Activated CD8-positive, alpha-beta T cell treated with anti-CD3 and anti-CD28 coated beads for 36 hours (primary cell): ENCODE measurements around the gene RTKN. TPM values are rescaled to one million over a fixed set of nuclear protein-coding genes. Genes with fewer than 3 reads are reported as not detected.
A peak's percentile ranks its signal among the peaks of the same experiment; 100 is the strongest.

Source experiments
- ATAC-seq: fragments of 200-7000 bp; cut with Tn5 transposase; one replicate; pipeline ENCODE4 v1.10.0; 2021; ENCODE audit warnings: mild to moderate bottlenecking, moderate library complexity
- CTCF ChIA-PET: fragments of 350-600 bp; sonication (Branson Sonifier 250); formaldehyde crosslinking; loops from one replicate; lab custom pipeline; 2021; ENCODE audit warnings: antibody characterized with exemption; lab: Charles Lee
- POLR2A ChIA-PET: fragments of 350-600 bp; sonication (Branson Sonifier 250); formaldehyde crosslinking; loops from one replicate; lab custom pipeline; 2021; ENCODE audit warnings: antibody characterized with exemption; lab: Charles Lee
- DNase-seq: peaks from one replicate; pipeline ENCODE4 v3.0.0-alpha.2; 2020
- H3K27ac Mint-ChIP-seq: one replicate; pipeline ENCODE4 v1.8.0; 2021; ENCODE audit warnings: mild to moderate bottlenecking, mixed read lengths
- H3K27me3 Mint-ChIP-seq: one replicate; pipeline ENCODE4 v1.8.0; 2021; ENCODE audit warnings: mixed read lengths
- H3K36me3 Mint-ChIP-seq: one replicate; pipeline ENCODE4 v1.8.0; 2021; ENCODE audit warnings: low read depth, mixed read lengths
- H3K4me1 Mint-ChIP-seq: one replicate; pipeline ENCODE4 v1.8.0; 2021; ENCODE audit warnings: low read depth, mixed read lengths
- H3K4me3 Mint-ChIP-seq: one replicate; pipeline ENCODE4 v1.8.0; 2021; ENCODE audit warnings: mild to moderate bottlenecking, moderate library complexity, mixed read lengths
- H3K9me3 Mint-ChIP-seq: one replicate; pipeline ENCODE4 v1.8.0; 2021; ENCODE audit warnings: mixed read lengths
- CTCF ChIP-seq: fragments of 200-600 bp; IDR thresholded peaks from one replicate; pipeline ENCODE4 v1.8.0; 2022; ENCODE audit warnings: antibody characterized with exemption, mild to moderate bottlenecking
- intact Hi-C: fragments of 100-400 bp; cut with micrococcal nuclease; formaldehyde crosslinking; loops from one replicate; pipeline ENCODE4 v1.10.0; 2022
- total RNA-seq, 2 experiments: library from RNA; stranded (reverse); gene quantifications; one replicate each; pipeline ENCODE4 v1.2.3, GENCODE V29; 2021

Gene RTKN
- total RNA-seq, 2 experiments from 2014 or later = 1.2 to 1.6 TPM

- DNase-seq (no peak), ATAC-seq (no peak)
- no peak for TF ChIP-seq CTCF
- intact Hi-C loops = no loop called here
- no peaks in the 10 kb centered on the region for H3K9me3 Mint-ChIP-seq
- H3K4me3 Mint-ChIP-seq = no peak overlapping the region
- no peaks in the 10 kb centered on the region for H3K36me3 Mint-ChIP-seq
- no peaks in the 10 kb centered on the region for H3K4me1 Mint-ChIP-seq
- peaks cover 11% of the 10 kb centered on the region for H3K27me3 Mint-ChIP-seq
- CTCF ChIA-PET = no interaction called here
- POLR2A ChIA-PET = no interaction called here
- H3K27ac Mint-ChIP-seq = no peak overlapping the region
These were observed 34.1 kb downstream of the RTKN start for GRCh38 chr2:74407682-74408081.

- intact Hi-C loops = no loop called here
- Mint-ChIP-seq H3K9me3 (no peaks in the 10 kb centered on the region), H3K4me1 (no peaks in the 10 kb centered on the region), H3K27me3 (peaks cover 11% of the 10 kb centered on the region), H3K27ac (no peak overlapping the region), H3K4me3 (no peak overlapping the region), H3K36me3 (no peaks in the 10 kb centered on the region)
- DNase-seq (no peak), ATAC-seq (peak; percentile 37)
- ChIA-PET CTCF (no interaction called here), POLR2A (no interaction called here)
- no peak for TF ChIP-seq CTCF
These were observed 35.7 kb downstream of the RTKN start for GRCh38 chr2:74406035-74406434.

GRCh38 chr2:74401891-74402290 lies 39.8 kb downstream of the RTKN start:
- ChIA-PET POLR2A (interaction anchor here (1.2 kb wide), 1 partner anchor 10 kb away, joined by 3 read pairs; no protein-coding TSS in a partner anchor), CTCF (interaction anchor here (0.9 to 2.3 kb wide), 7 partner anchors 10 to 152 kb away, joined by 3 to 14 read pairs (median 3); no protein-coding TSS in a partner anchor)
- intact Hi-C loops = no loop called here
- Mint-ChIP-seq H3K27me3 (peaks cover 5% of the 10 kb centered on the region), H3K27ac (no peak overlapping the region), H3K9me3 (no peaks in the 10 kb centered on the region), H3K4me1 (peaks cover 2% of the 10 kb centered on the region), H3K4me3 (no peak overlapping the region), H3K36me3 (no peaks in the 10 kb centered on the region)
- ATAC-seq (no peak), DNase-seq (no peak)
- no peak for TF ChIP-seq CTCF

GRCh38 chr2:74399785-74400184 lies 42.0 kb downstream of the RTKN start:
- H3K9me3 Mint-ChIP-seq = no peaks in the 10 kb centered on the region
- DNase-seq (no peak), ATAC-seq (peak; percentile 85)
- POLR2A ChIA-PET = interaction anchor here (1.0 kb wide), 1 partner anchor 22 kb away, joined by 3 read pairs; no protein-coding TSS in a partner anchor
- H3K4me3 Mint-ChIP-seq = no peak overlapping the region
- intact Hi-C loops = loop anchor here (10.0 kb wide), 1 partner anchor 145 kb away; no protein-coding TSS in a partner anchor
- CTCF ChIA-PET = interaction anchor here (1.2 to 1.9 kb wide), 5 partner anchors 12 to 150 kb away, joined by 3 to 9 read pairs (median 8); no protein-coding TSS in a partner anchor
- no peaks in the 10 kb centered on the region for H3K27me3 Mint-ChIP-seq
- peaks cover 2% of the 10 kb centered on the region for H3K4me1 Mint-ChIP-seq
- H3K27ac Mint-ChIP-seq = no peak overlapping the region
- no peaks in the 10 kb centered on the region for H3K36me3 Mint-ChIP-seq
- peak; percentile 67 for TF ChIP-seq CTCF

- intact Hi-C loops = loop anchor here (10.0 kb wide), 1 partner anchor 141 kb away; no protein-coding TSS in a partner anchor
- H3K9me3 Mint-ChIP-seq = no peaks in the 10 kb centered on the region
- peaks cover 2% of the 10 kb centered on the region for H3K4me1 Mint-ChIP-seq
- DNase-seq (no peak), ATAC-seq (no peak)
- POLR2A ChIA-PET = no interaction called here
- TF ChIP-seq CTCF = no peak
- CTCF ChIA-PET = no interaction called here
- H3K4me3 Mint-ChIP-seq = no peak overlapping the region
- H3K27ac Mint-ChIP-seq = no peak overlapping the region
- no peaks in the 10 kb centered on the region for H3K36me3 Mint-ChIP-seq
- no peaks in the 10 kb centered on the region for H3K27me3 Mint-ChIP-seq
These were observed 45.6 kb downstream of the RTKN start for GRCh38 chr2:74396149-74396548.
